ENCODE measurements around the gene ZFP91.

DNA sequence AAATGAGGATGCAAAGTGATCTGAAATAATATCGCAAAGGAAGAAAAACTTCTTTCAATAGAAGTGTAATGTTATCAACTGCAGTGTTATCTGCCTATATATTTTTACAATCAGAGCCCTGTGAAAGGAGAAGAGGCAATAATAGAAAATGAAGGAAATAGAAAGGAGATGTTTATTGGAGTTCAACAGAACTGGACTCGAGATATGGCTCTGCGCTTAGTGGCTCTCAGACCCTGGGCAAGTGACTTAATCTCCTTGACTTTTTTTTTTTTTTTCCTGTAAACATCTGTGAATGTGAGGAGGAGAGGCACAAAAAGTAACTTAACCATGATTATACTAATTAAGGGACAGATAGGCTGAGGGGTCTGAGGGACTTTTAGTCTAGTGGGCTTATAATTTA, 62.5 kb downstream of the ZFP91 start:
- TF ChIP-seq CTCF (conservative IDR thresholded peaks at IDR 0.05; ENCODE audit: low read depth, low read length) (no peak), RFX5 (IDR thresholded peaks at IDR 0.05; ENCODE audit: low read depth, low read length) (no peak), CEBPB (IDR thresholded peaks at IDR 0.05; ENCODE audit: low read depth, low read length) (no peak), RCOR1 (IDR thresholded peaks at IDR 0.05; ENCODE audit: insufficient replicate concordance, low read length) (no peak), SMC3 (IDR thresholded peaks at IDR 0.05; ENCODE audit: low read depth, low read length) (no peak), MAFK (IDR thresholded peaks at IDR 0.05; ENCODE audit: low read depth, low read length) (no peak), RAD21 (IDR thresholded peaks at IDR 0.05; ENCODE audit: low read length) (no peak)
